ENCODE measurements around the gene FAM222B. TPM values are rescaled to one million over a fixed set of nuclear protein-coding genes. Genes with fewer than 3 reads are reported as not detected.

The FAM222B gene
- total and polyA plus RNA-seq, 2 experiments from 2014 or later = 63.7 to 78.5 TPM

DNA sequence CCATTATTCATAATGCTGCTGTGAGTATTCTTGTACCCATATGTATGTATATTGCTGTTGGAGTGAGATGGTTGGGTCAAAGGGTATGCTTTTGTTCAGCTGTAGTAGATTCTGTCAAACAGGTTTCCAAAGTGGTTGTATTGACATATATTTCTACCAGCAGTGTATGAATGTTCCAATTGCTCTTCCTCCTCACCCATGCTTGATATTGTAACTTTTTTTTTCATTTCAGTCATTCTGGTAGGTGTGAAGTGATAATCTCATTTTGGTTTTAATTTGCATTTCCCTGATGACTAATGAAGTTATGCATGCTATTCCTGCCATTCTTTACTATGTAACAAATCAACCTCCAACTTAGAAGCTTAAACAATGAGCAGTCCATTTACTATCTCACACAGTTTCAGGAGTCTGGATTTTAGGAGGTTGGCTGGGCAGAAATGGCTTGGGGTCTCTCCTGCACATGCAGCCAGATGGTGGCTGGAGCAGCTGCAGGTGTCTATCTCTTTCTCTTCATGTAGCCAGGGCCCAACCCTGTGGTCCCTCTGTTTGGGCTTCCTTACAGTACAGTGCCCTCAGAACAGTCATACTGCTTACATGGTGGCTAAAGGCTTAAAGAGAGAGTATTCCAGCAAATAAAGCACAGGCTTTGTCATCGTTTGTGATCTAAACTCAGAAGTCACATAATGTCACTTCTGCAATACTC lies 33.4 kb upstream of the FAM222B start:
- no peak for DNase-seq (ENCODE audit: low spot score)
- no peak overlapping the region for H3K4me3 ChIP-seq
- H3K27ac ChIP-seq (ENCODE audit: low read depth) = no peak overlapping the region
- no peaks in the 10 kb centered on the region for H3K27me3 ChIP-seq (ENCODE audit: insufficient read depth)
- Mint-ChIP-seq H3K9me3 (peaks cover 11% of the 10 kb centered on the region; the same call in 2 of the 3 replicates), H3K4me3 (no peak overlapping the region; the same call in 2 of the 3 replicates), H3K27ac (no peak overlapping the region), H3K27me3 (ENCODE audit: insufficient read depth, low read depth, poor library complexity) (peaks cover 8% of the 10 kb centered on the region), H3K4me1 (peaks cover 5% of the 10 kb centered on the region), H3K36me3 (ENCODE audit: low read depth) (peaks cover 32% of the 10 kb centered on the region)
- no peaks in the 10 kb centered on the region for H3K9me2 ChIP-seq (ENCODE audit: insufficient read depth)
- no peaks in the 10 kb centered on the region for H3F3A ChIP-seq (replicated peaks; ENCODE audit: low read depth)
- H3K36me3 ChIP-seq (ENCODE audit: insufficient read depth) = no peaks in the 10 kb centered on the region
- H3K4me2 ChIP-seq = no peak overlapping the region
- no peaks in the 10 kb centered on the region for H4K20me1 ChIP-seq (replicated peaks; ENCODE audit: insufficient read depth)
- H2AFZ ChIP-seq = no peak overlapping the region
- TF ChIP-seq ZNF114 (CRISPR knock-in tag; IDR thresholded peaks at IDR 0.05) (no peak), JUNB (IDR thresholded peaks at IDR 0.05; ENCODE audit: unreplicated experiment) (no peak), STAT1 (IDR thresholded peaks at IDR 0.05; ENCODE audit: unreplicated experiment) (no peak), ZNF331 (CRISPR knock-in tag; IDR thresholded peaks at IDR 0.05; ENCODE audit: low read depth) (no peak)
- TF ChIP-seq, protein P1, sequence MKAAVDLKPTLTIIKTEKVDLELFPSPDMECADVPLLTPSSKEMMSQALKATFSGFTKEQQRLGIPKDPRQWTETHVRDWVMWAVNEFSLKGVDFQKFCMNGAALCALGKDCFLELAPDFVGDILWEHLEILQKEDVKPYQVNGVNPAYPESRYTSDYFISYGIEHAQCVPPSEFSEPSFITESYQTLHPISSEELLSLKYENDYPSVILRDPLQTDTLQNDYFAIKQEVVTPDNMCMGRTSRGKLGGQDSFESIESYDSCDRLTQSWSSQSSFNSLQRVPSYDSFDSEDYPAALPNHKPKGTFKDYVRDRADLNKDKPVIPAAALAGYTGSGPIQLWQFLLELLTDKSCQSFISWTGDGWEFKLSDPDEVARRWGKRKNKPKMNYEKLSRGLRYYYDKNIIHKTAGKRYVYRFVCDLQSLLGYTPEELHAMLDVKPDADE (IDR thresholded peaks at IDR 0.05) = no peak
- TF ChIP-seq, protein P2, sequence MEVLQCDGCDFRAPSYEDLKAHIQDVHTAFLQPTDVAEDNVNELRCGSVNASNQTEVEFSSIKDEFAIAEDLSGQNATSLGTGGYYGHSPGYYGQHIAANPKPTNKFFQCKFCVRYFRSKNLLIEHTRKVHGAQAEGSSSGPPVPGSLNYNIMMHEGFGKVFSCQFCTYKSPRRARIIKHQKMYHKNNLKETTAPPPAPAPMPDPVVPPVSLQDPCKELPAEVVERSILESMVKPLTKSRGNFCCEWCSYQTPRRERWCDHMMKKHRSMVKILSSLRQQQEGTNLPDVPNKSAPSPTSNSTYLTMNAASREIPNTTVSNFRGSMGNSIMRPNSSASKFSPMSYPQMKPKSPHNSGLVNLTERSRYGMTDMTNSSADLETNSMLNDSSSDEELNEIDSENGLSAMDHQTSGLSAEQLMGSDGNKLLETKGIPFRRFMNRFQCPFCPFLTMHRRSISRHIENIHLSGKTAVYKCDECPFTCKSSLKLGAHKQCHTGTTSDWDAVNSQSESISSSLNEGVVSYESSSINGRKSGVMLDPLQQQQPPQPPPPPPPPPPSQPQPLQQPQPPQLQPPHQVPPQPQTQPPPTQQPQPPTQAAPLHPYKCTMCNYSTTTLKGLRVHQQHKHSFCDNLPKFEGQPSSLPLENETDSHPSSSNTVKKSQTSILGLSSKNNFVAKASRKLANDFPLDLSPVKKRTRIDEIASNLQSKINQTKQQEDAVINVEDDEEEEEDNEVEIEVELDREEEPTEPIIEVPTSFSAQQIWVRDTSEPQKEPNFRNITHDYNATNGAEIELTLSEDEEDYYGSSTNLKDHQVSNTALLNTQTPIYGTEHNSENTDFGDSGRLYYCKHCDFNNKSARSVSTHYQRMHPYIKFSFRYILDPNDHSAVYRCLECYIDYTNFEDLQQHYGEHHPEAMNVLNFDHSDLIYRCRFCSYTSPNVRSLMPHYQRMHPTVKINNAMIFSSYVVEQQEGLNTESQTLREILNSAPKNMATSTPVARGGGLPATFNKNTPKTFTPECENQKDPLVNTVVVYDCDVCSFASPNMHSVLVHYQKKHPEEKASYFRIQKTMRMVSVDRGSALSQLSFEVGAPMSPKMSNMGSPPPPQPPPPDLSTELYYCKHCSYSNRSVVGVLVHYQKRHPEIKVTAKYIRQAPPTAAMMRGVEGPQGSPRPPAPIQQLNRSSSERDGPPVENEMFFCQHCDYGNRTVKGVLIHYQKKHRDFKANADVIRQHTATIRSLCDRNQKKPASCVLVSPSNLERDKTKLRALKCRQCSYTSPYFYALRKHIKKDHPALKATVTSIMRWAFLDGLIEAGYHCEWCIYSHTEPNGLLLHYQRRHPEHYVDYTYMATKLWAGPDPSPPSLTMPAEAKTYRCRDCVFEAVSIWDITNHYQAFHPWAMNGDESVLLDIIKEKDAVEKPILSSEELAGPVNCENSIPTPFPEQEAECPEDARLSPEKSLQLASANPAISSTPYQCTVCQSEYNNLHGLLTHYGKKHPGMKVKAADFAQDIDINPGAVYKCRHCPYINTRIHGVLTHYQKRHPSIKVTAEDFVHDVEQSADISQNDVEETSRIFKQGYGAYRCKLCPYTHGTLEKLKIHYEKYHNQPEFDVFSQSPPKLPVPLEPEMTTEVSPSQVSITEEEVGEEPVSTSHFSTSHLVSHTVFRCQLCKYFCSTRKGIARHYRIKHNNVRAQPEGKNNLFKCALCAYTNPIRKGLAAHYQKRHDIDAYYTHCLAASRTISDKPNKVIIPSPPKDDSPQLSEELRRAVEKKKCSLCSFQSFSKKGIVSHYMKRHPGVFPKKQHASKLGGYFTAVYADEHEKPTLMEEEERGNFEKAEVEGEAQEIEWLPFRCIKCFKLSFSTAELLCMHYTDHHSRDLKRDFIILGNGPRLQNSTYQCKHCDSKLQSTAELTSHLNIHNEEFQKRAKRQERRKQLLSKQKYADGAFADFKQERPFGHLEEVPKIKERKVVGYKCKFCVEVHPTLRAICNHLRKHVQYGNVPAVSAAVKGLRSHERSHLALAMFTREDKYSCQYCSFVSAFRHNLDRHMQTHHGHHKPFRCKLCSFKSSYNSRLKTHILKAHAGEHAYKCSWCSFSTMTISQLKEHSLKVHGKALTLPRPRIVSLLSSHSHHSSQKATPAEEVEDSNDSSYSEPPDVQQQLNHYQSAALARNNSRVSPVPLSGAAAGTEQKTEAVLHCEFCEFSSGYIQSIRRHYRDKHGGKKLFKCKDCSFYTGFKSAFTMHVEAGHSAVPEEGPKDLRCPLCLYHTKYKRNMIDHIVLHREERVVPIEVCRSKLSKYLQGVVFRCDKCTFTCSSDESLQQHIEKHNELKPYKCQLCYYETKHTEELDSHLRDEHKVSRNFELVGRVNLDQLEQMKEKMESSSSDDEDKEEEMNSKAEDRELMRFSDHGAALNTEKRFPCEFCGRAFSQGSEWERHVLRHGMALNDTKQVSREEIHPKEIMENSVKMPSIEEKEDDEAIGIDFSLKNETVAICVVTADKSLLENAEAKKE (CRISPR knock-in tag; IDR thresholded peaks at IDR 0.05) = no peak
- no peak for ATAC-seq
- no peaks in the 10 kb centered on the region for H3K4me1 ChIP-seq (ENCODE audit: insufficient read depth)
- no peaks in the 10 kb centered on the region for H3K79me2 ChIP-seq (replicated peaks; ENCODE audit: insufficient read depth)
